Caco-2 (cell line): ENCODE results near the gene RPA1. TPM values are rescaled to one million over a fixed set of nuclear protein-coding genes. Genes with fewer than 3 reads are reported as not detected.

ENCODE experiments used
- BruUV-seq: library from RNA; stranded (reverse); fragments of 400-500 nt; replicated peaks from 2 replicates; lab custom pipeline; 2021; lab: Mats Ljungman, UMichigan
- CTCF ChIA-PET: fragments of 300-600 bp; sonication (Branson Sonifier 250); formaldehyde crosslinking; loops from one replicate; lab custom pipeline; 2022; ENCODE audit warnings: antibody characterized with exemption; lab: Charles Lee
- POLR2A ChIA-PET: fragments of 300-600 bp; sonication (Branson Sonifier 250); formaldehyde crosslinking; loops from one replicate; lab custom pipeline; 2022; ENCODE audit warnings: antibody characterized with exemption; lab: Charles Lee
- DNase-seq, 2 experiments: peaks; one replicate each; pipeline versions ENCODE4 v3.0.0 to v3.0.0-alpha.2; 2020 to 2022
- H3K27me3 ChIP-seq: replicated peaks from 2 replicates; pipeline ENCODE4 v1.6.0; 2011; ENCODE audit warnings: low read length; ENCODE audit not compliant: control insufficient read depth, insufficient read depth
- H3K36me3 ChIP-seq: 2 replicates; pipeline ENCODE4 v1.5.1; 2011; ENCODE audit warnings: low read length; ENCODE audit not compliant: control insufficient read depth, insufficient read depth
- H3K4me1 ChIP-seq: fragments of 250-450 bp; sonication (Bioruptor Pico); 2 replicates; pipeline ENCODE4 v1.5.1; 2020; ENCODE audit warnings: mild to moderate bottlenecking
- H3K4me3 ChIP-seq: 2 replicates; pipeline ENCODE4 v1.5.1; 2011; ENCODE audit warnings: low read depth, mild to moderate bottlenecking, control low read depth, low read length
- H3K9me3 ChIP-seq: fragments of 250-450 bp; sonication (Bioruptor Pico); 2 replicates; pipeline ENCODE4 v1.5.1; 2020; ENCODE audit warnings: mild to moderate bottlenecking, moderate library complexity
- H3K27ac Mint-ChIP-seq: one replicate; pipeline ENCODE4 v1.8.0; 2022; ENCODE audit warnings: mixed read lengths; ENCODE audit not compliant: unreplicated experiment
- H3K27me3 Mint-ChIP-seq: one replicate; pipeline ENCODE4 v1.8.0; 2022; ENCODE audit warnings: mixed read lengths; ENCODE audit not compliant: insufficient read depth, unreplicated experiment
- H3K36me3 Mint-ChIP-seq: one replicate; pipeline ENCODE4 v1.8.0; 2022; ENCODE audit warnings: mild to moderate bottlenecking, mixed read lengths; ENCODE audit not compliant: insufficient read depth, unreplicated experiment
- H3K4me1 Mint-ChIP-seq: one replicate; pipeline ENCODE4 v1.8.0; 2022; ENCODE audit warnings: low read depth, mixed read lengths; ENCODE audit not compliant: unreplicated experiment
- H3K4me3 Mint-ChIP-seq: one replicate; pipeline ENCODE4 v1.8.0; 2022; ENCODE audit warnings: mild to moderate bottlenecking, moderate library complexity, mixed read lengths; ENCODE audit not compliant: unreplicated experiment
- H3K9me3 Mint-ChIP-seq: one replicate; pipeline ENCODE4 v1.8.0; 2022; ENCODE audit warnings: mixed read lengths; ENCODE audit not compliant: unreplicated experiment
- intact Hi-C: fragments of 100-400 bp; cut with micrococcal nuclease; formaldehyde crosslinking; loops from one replicate; pipeline ENCODE4 v1.10.0; 2022; ENCODE audit not compliant: unreplicated experiment
- total RNA-seq: library from RNA; stranded (reverse); gene quantifications from 2 replicates; pipeline ENCODE4 v1.2.3, GENCODE V29; 2022
- TF ChIP-seq, protein P1 (sequence below), 2 experiments: fragments of 200-600 bp in 1 of 2; IDR thresholded peaks; 1 replicate in 1 of 2; 2 replicates in 1 of 2; pipeline versions ENCODE4 v1.5.1 to v1.8.0; 2011 to 2022; ENCODE audit warnings: antibody characterized with exemption in 1 of 2, control low read depth in 1 of 2, inconsistent platforms in 1 of 2, low read depth in 1 of 2, low read length in 1 of 2, mild to moderate bottlenecking in 1 of 2, moderate library complexity in 1 of 2; ENCODE audit not compliant: insufficient read depth in 1 of 2, severe bottlenecking in 1 of 2, unreplicated experiment in 1 of 2

RPA1 gene
- total RNA-seq, 1 experiment from 2014 or later = 167 TPM

DNA sequence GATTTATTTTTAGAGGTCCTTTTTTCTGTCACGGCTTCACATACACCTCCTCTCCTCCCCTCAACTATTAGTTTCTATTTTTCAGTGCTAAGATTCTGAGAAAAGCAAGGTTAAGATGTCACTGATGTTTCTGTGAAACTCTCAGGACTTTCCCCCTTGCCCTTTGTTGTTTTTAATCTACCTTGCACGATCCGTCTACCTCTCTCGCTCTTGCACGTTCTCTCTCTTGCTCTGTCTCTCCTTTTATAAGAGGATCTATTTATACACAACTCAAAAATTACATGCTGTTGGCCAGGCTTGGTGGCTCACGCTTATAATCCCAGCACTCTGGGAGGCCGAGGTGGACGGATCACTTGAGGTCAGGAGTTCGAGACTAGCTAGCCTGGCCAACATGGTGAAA lies 43.6 kb downstream of the RPA1 start:
- ChIA-PET CTCF (no interaction called here), POLR2A (no interaction called here)
- no peak overlapping the region for H3K27ac Mint-ChIP-seq

DNA sequence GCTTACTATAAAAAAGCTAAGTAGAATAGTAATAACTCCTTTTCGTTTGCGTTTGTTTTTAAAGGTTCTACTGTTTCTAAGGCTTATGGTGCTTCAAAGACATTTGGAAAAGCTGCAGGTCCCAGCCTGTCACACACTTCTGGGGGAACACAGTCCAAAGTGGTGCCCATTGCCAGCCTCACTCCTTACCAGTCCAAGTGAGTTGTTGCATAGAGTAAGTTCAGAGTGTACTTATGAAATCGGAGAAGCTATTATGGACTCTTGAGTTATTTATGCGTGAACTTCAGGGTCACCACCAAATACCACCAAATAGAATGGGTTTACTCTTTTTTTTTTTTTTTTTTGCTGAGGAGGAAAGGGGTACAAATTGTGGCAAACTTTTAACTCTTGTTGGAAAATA lies 45.8 kb downstream of the RPA1 start:
- Histone ChIP-seq H3K36me3 (peaks cover 9% of the 10 kb centered on the region), H3K9me3 (no peaks in the 10 kb centered on the region), H3K4me1 (no peaks in the 10 kb centered on the region), H3K4me3 (no peak overlapping the region), H3K27me3 (no peaks in the 10 kb centered on the region)
- peaks cover 68% of the 10 kb centered on the region for H3K36me3 Mint-ChIP-seq
- BruUV-seq = no TSS peak
- no peaks in the 10 kb centered on the region for H3K9me3 Mint-ChIP-seq
- no peak overlapping the region for H3K4me3 Mint-ChIP-seq
- no peak overlapping the region for H3K27ac Mint-ChIP-seq
- TF ChIP-seq, protein P1, sequence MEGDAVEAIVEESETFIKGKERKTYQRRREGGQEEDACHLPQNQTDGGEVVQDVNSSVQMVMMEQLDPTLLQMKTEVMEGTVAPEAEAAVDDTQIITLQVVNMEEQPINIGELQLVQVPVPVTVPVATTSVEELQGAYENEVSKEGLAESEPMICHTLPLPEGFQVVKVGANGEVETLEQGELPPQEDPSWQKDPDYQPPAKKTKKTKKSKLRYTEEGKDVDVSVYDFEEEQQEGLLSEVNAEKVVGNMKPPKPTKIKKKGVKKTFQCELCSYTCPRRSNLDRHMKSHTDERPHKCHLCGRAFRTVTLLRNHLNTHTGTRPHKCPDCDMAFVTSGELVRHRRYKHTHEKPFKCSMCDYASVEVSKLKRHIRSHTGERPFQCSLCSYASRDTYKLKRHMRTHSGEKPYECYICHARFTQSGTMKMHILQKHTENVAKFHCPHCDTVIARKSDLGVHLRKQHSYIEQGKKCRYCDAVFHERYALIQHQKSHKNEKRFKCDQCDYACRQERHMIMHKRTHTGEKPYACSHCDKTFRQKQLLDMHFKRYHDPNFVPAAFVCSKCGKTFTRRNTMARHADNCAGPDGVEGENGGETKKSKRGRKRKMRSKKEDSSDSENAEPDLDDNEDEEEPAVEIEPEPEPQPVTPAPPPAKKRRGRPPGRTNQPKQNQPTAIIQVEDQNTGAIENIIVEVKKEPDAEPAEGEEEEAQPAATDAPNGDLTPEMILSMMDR (IDR thresholded peaks at IDR 0.05; ENCODE audit: insufficient read depth in 1 of 2, low read depth in 1 of 2, low read length in 1 of 2, severe bottlenecking in 1 of 2, unreplicated experiment in 1 of 2) = no peak
- ChIA-PET CTCF (no interaction called here), POLR2A (no interaction called here)
- intact Hi-C loops = no loop called here
- no peaks in the 10 kb centered on the region for H3K4me1 Mint-ChIP-seq
- H3K27me3 Mint-ChIP-seq = no peaks in the 10 kb centered on the region
- no peak for DNase-seq

More for the DNA sequence above, 43.6 kb downstream of the RPA1 start:
- Mint-ChIP-seq H3K9me3 (no peaks in the 10 kb centered on the region), H3K4me3 (no peak overlapping the region), H3K36me3 (peaks cover 59% of the 10 kb centered on the region), H3K4me1 (no peaks in the 10 kb centered on the region), H3K27me3 (no peaks in the 10 kb centered on the region)
- Histone ChIP-seq H3K9me3 (no peaks in the 10 kb centered on the region), H3K4me3 (no peak overlapping the region), H3K36me3 (peaks cover 4% of the 10 kb centered on the region), H3K27me3 (no peaks in the 10 kb centered on the region), H3K4me1 (no peaks in the 10 kb centered on the region)
- TF ChIP-seq, protein P1 (IDR thresholded peaks at IDR 0.05; ENCODE audit: insufficient read depth in 1 of 2, low read depth in 1 of 2, low read length in 1 of 2, severe bottlenecking in 1 of 2, unreplicated experiment in 1 of 2) = no peak
- no TSS peak for BruUV-seq
- DNase-seq = no peak
- intact Hi-C loops = no loop called here

DNA sequence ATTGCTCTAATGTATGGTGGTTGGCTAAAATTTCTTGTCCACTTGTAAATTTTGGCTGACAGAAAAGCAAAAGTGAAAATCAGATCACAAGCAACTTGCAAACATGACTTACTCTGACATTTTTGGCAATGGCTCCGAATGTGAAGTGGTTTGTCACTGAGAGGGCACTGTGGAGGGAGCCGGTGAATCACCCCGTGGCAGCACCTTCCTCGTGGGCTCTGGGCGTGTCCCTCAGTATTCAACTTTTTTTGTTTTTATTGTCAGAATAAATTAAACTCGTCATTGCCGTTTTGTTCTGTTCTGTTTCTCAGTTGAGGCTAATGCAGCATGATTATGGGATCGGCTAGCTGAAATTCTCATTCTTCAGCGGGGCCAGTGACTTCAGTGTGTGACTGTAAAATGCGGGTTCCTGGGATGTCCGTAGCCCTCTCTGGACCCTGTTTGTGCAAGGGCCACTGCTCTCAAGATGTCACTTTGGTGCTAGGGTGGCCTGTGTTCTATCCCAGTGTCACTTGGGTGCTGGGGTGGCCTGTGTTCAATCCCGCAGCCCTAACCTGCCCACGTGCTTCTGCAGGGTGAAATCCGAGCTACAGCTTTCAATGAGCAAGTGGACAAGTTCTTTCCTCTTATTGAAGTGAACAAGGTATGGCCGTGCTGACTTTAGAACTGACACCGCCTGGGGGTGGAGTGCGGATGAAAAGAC lies 48.8 kb downstream of the RPA1 start:
- TF ChIP-seq, protein P1 (IDR thresholded peaks at IDR 0.05; ENCODE audit: insufficient read depth in 1 of 2, low read depth in 1 of 2, low read length in 1 of 2, severe bottlenecking in 1 of 2, unreplicated experiment in 1 of 2) = no peak
- no TSS peak for BruUV-seq
- ChIA-PET CTCF (no interaction called here), POLR2A (interaction anchor here (0.6 kb wide), 1 partner anchor 196 kb away, joined by 3 read pairs; no protein-coding TSS in a partner anchor)
- no peaks in the 10 kb centered on the region for H3K4me1 Mint-ChIP-seq
- peaks cover 8% of the 10 kb centered on the region for H3K36me3 ChIP-seq
- no peak overlapping the region for H3K27ac Mint-ChIP-seq
- H3K27me3 Mint-ChIP-seq = no peaks in the 10 kb centered on the region
- intact Hi-C loops = no loop called here
- H3K27me3 ChIP-seq = no peaks in the 10 kb centered on the region
- H3K4me3 Mint-ChIP-seq = no peak overlapping the region
- no peak overlapping the region for H3K4me3 ChIP-seq
- no peaks in the 10 kb centered on the region for H3K9me3 ChIP-seq
- H3K4me1 ChIP-seq = no peaks in the 10 kb centered on the region
- H3K36me3 Mint-ChIP-seq = peaks cover 73% of the 10 kb centered on the region
- DNase-seq = no peak
- no peaks in the 10 kb centered on the region for H3K9me3 Mint-ChIP-seq
